Fibroblast of the aortic adventitia (primary cell): ENCODE results near the gene ITGA2. TPM values are rescaled to one million over a fixed set of nuclear protein-coding genes. Genes with fewer than 3 reads are reported as not detected.

ENCODE experiments used
- DNase-seq: peaks from one replicate; pipeline ENCODE4 v3.0.0-alpha.2; 2010; ENCODE audit warnings: low read depth
- H3K4me3 ChIP-seq: 2 replicates; pipeline ENCODE4 v1.5.1; 2011; ENCODE audit warnings: low read depth, mild to moderate bottlenecking, control low read depth, low read length, moderate library complexity
- total RNA-seq: library from RNA; depleted of rRNA; stranded (reverse); fragments of >200 nt; gene quantifications from 2 replicates; pipeline ENCODE4 v1.2.3, GENCODE V29; 2012; ENCODE audit warnings: low replicate concordance
- TF ChIP-seq, protein P1 (sequence below): IDR thresholded peaks from 2 replicates; pipeline ENCODE4 v1.5.1; 2011; ENCODE audit warnings: mild to moderate bottlenecking, low read length, control low read depth, inconsistent platforms; ENCODE audit not compliant: insufficient read depth

The ITGA2 gene
- total RNA-seq, 1 donor = 171 TPM

DNA sequence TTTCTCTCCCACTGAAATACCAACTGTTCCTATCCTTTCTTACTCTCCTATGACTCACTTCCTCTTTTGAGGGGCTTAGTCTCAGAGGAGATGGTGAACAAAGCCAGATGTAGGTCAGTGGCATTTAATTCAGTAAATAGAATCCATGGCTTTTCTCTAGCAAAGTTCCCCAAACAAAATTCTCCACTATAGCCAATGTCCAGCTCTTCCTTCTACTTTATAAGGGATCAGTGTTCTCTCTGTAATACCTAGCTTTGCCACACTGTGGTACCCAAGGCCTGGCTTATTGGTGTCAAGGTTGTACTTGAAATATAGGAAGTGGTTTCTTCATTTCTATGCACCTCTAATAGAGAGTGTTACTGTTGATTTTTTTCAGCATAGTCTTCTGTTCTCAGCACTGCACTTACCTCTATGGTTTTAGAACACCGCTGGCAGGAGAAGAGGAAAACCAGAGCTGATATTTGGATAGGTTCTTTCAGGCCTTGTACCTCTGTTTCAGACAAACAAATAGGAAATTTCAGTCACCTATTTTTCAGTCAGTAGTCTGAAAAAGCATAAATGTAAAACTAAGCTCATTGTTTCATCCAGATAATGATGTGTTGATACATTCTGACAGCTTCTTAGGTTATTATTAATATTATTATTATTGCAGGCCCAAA lies 40.6 kb upstream of the ITGA2 start:
- no peak overlapping the region for H3K4me3 ChIP-seq
- TF ChIP-seq, protein P1, sequence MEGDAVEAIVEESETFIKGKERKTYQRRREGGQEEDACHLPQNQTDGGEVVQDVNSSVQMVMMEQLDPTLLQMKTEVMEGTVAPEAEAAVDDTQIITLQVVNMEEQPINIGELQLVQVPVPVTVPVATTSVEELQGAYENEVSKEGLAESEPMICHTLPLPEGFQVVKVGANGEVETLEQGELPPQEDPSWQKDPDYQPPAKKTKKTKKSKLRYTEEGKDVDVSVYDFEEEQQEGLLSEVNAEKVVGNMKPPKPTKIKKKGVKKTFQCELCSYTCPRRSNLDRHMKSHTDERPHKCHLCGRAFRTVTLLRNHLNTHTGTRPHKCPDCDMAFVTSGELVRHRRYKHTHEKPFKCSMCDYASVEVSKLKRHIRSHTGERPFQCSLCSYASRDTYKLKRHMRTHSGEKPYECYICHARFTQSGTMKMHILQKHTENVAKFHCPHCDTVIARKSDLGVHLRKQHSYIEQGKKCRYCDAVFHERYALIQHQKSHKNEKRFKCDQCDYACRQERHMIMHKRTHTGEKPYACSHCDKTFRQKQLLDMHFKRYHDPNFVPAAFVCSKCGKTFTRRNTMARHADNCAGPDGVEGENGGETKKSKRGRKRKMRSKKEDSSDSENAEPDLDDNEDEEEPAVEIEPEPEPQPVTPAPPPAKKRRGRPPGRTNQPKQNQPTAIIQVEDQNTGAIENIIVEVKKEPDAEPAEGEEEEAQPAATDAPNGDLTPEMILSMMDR = peak; percentile 83
- DNase-seq = peak; percentile 92

GRCh38 chr5:52950686-52951085 lies 38.5 kb upstream of the ITGA2 start:
- TF ChIP-seq, protein P1 = no peak
- H3K4me3 ChIP-seq = no peak overlapping the region
- no peak for DNase-seq

GRCh38 chr5:52952483-52952882 lies 36.7 kb upstream of the ITGA2 start:
- no peak overlapping the region for H3K4me3 ChIP-seq
- no peak for DNase-seq
- TF ChIP-seq, protein P1 = no peak

DNA sequence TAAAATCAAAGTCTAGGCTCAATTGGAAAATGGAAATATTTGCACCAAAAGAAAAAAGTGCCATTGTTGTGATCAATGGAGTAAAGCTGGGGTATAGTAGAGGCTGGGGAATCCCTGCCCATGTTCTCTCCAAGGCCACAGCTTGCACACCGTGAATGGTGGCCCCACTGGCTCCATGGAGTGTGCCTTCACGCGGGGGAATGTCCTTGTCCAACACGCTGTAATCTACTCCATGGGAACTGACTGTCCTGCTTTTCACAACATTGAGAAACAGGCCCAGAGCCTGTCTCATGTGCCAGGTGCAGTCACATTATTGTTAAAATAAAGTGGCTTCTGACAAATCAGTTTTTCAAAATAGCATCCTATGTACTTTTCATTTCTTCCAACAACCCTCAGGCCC lies 33.1 kb upstream of the ITGA2 start:
- no peak for DNase-seq
- TF ChIP-seq, protein P1 = no peak
- no peak overlapping the region for H3K4me3 ChIP-seq

- peak; percentile 10 for DNase-seq
- TF ChIP-seq, protein P1 = no peak
- H3K4me3 ChIP-seq = no peak overlapping the region
Observed at GRCh38 chr5:52956915-52957747, 32.0 kb upstream of the ITGA2 start.

DNA sequence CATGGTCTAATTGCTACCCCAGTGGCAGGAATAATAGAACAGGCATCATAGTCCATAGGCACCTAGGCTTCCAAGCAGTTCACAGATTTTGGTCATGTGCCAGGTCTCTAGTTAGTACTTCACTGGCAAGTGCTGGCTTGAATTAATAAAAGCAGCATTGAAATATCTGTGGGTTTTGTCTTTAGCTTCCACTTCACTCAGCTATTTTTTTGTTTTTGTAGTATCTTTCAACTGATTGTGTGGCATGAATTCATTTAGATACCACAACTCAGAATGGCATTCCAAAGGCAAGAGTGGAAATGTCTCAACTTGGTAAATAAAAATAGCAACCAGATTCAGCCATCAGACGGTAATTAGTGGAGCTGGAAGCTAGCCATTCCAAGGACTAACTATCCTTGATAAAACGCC lies 27.9 kb upstream of the ITGA2 start:
- no peak overlapping the region for H3K4me3 ChIP-seq
- TF ChIP-seq, protein P1 = no peak
- DNase-seq = peak; percentile 16
